SKM-1 treated with dmso at 0.1 percent for 144 hours (cell line): ENCODE data around the gene CMTM7.
A peak's percentile ranks its signal among the peaks of the same experiment; 100 is the strongest.
"Not testable (repeated sequence)": the region's sequence is repeated elsewhere in the genome, so short reads cannot be mapped to it uniquely, and the experiment has no call there.

Experiments used
- DNase-seq: peaks from one replicate; lab custom pipeline; 2025; ENCODE audit not compliant: unreplicated experiment; lab: John Stamatoyannopoulos, UW

Gene CMTM7

GRCh38 chr3:32456429-32457130 lies 64.9 kb downstream of the CMTM7 start:
- DNase-seq = no peak

DNA sequence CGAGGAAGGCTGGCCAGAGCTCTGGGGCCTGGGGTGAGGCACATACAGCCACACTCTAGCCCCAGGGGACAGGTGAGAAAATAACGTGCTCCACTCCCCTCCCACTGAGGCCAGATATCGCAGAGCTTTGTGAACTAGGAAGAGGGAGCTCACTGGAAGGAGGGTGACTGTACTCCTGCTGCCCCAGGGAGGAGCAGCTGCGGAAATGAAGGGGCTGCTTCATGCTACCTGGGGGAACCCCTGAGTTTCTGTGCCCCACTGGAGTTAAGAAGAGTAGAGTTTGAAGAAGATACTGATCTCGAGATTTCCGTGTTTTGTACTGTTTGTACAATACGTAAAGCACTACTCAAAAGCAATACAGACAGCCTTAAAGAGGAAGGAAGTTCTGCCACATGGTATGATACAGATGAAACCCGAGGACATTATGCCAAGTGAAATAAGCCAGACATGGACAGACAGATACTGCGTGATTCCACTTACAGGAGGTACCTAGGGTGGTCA lies 66.4 kb downstream of the CMTM7 start:
- peak; percentile 19 for DNase-seq

DNA sequence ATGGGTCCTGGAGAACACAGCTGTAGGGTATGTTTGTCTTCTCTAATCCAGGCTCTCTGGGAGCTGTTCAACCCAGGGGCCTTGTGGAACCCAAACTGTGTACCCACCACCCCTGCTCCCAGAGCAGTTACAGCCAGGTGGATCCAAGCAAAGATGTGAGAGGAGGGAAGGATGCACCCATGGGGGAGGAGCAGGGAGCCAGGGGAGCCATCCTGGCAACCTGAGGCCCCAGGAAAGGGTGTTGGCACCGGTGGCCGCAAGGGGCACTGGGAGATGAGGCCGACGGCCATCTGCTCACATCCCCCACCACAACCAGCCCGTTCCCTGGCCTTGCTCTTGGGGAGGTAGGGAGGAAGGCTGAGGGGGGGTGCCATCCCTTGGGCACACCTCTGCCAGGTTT lies 67.8 kb downstream of the CMTM7 start:
- no peak for DNase-seq

DNA sequence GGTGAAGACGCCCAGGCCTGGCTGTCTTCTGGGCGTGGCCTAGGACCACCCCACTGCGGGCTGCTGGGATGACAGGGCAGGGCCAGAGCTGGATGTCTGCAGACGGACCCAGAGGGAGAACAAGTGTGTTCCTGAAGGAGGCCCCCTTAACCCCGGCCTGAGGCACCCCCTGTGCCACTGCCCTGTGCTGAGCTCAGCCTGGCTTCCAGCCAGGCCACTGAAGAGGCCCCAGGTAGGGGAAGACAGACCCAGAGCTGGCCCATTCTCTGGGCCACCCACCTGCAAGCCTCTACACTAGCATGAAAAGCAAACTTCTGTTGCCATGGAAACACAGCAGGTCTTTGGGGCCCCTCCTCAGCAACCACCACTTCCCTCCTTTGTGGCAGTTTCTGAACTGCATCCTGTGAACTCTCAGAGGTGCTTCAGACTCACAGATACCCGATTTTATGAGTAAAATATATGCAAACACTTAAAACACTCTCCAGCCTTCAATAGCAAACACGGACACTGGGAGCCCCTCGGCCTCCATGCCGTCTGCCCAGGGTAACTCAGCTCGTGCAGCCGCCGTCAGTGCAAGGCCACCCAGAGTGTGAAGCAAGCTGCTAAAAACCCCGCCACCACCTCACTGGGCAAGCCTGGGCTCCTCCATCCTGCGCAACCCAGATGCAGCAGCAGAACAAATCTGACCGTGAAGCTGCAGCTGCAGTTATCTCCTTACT lies 68.5 kb downstream of the CMTM7 start:
- no peak for DNase-seq

DNA sequence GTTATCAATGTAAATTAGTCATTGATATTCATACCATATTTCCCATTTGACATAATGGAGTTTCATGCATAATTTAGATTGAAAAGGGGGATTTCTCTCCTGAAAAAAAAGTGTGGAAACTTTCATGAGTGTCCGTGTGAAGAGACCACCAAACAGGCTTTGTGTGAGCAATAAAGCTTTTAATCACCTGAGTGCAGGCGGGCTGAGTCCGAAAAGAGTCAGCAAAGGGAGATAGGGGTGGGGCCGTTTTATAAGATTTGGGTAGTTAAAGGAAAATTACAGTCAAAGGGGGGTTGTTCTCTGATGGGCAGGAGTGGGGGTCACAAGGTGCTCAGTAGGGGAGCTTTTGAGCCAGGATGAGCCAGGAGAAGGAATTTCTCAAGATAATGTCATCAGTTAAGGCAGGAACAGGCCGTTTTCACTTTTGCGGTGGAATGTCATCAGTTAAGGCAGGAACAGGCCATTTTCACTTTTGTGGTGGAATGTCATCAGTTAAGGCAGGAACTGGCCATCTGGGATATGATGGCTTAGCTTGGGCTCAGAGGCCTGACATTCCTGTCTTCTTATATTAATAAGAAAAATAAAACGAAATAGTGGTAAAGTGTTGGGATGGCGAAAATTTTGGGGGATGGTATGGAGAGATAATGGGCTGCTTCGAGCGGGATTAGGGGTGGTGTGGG lies 69.3 kb downstream of the CMTM7 start:
- DNase-seq = not testable (repeated sequence)

DNA sequence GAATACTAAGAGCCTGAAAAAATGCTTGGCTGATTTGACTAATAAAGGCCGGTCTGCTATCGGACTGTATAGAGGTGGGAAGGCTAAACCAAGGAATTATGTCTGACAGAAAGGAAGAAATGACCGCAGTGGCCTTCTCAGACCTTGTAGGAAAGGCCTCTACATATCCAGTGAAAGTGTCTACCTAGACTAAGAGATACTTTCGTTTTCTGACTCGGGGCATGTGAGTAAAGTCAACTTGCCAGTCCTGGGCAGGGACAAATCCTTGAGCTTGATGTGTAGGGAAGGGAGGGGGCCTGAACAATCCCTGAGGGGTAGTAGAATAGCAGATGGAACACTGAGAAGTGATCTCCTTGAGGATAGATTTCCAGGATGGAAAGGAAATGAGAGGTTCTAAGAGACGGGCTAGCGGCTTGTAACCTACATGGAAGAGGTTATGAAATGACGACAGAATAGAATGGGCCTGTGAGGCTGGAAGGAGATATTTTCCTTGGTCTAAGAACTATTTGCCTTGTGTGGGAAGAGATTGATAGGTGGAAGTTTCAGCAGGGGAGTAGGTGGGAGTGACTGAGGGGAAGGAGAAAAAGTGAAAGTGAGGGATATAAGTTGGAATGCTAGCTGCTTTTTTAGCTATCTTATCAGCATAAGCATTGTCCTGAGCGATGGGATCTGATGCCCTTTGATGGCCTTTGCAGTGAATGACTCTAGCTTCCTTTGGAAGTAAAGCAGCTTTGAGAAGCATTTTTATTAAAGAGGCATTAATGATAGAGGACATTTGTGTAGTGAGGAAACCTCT lies 70.7 kb downstream of the CMTM7 start:
- DNase-seq = not testable (repeated sequence)

DNA sequence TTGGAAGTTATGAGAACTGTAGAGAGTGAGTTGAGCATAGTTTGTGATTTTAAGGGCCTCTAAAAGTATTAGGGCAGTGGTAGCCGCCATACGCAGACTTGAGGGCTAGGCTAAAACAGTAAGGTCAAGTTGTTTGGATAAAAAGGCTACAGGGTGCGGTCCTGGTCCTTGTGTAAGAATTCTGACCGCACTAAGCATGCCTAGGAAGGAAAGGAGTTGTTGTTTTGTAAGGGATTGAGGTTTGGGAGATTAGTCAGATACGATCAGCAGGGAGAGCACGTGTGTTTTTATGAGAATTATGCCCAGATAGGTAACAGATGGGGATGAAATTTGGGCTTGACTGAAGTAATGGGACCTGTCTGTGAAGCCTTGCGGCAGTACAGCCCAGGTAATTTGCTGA lies 71.8 kb downstream of the CMTM7 start:
- not testable (repeated sequence) for DNase-seq

GRCh38 chr3:32464726-32465125 lies 73.1 kb downstream of the CMTM7 start:
- not testable (repeated sequence) for DNase-seq

GRCh38 chr3:32466808-32467207 lies 75.2 kb downstream of the CMTM7 start:
- DNase-seq = not testable (repeated sequence)

- DNase-seq = peak; percentile 49
These were observed 75.8 kb downstream of the CMTM7 start for GRCh38 chr3:32467333-32468070.

DNA sequence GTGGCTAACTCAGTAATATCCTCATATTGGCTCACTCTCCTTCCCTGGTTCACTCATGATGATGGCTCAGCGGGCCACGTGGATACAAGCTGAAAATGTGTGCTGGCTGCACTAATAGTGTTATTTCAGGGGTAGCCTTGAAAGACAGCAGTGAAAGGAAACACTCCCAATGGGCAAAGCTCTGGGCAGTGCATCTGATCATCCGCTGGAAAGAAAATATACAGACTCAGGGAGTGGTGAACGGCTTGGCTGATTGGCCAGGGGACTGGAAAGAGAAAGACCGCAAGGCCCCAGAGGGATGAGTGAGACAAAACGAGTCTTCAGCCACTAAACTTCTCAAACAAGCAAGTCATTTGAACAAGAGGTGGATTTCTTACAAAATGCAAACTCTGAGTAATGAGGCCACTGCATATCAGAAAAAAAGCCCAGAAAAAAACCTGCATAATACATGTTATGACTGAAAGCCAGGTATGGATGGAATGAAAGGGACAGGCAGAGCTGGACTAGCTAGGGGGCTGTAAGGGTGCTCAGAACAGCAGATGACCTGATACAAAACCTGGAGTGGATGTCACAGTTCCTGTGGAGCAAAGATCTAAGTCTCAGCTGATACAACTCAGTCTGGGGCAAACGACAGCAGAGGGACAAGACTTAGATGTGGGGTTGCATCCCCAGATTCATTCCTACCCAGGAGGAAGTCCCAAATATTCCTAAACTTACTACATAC lies 77.7 kb downstream of the CMTM7 start:
- no peak for DNase-seq

- no peak for DNase-seq
These were observed 78.7 kb downstream of the CMTM7 start for GRCh38 chr3:32470362-32470761.

DNA sequence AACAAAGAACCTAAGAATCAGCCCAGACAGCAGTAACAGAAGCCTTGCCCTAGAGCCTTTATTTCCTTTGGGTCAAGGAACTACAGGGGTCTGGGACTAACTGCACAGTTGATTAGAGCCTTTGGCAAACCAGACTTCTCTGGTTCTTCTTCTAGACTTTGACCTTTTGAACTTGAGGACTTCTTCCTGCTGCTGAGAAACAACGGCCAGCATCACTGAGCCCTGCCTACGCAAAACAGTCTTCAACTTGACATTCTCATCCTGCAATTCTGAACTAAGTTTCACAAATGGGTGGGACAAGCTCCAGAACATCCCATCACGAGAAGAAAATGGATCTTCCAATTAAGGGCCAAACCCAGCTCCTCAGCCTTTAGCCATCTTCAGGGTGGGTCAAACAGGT lies 79.6 kb downstream of the CMTM7 start:
- no peak for DNase-seq

- DNase-seq = not testable (repeated sequence)
These were observed 80.5 kb downstream of the CMTM7 start for GRCh38 chr3:32472151-32472550.

DNA sequence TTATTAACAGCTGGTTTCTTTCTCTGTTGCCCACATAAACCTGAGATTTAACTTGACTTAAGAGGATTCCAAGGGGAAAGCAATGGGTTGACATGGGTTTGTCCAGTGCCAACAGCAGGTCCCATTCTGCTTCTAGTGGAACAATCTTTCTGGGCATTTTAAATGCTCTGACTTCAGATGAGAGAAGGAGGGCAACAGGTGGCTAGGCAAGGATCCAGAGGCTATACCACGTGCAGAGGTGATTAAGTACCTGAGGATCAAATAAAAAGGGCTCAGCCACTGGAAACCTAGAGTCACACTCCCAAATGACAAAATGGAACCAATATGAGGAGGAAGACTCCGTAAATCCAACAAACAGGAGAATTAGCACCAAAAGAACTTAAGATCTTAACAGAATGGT lies 82.5 kb downstream of the CMTM7 start:
- no peak for DNase-seq

DNA sequence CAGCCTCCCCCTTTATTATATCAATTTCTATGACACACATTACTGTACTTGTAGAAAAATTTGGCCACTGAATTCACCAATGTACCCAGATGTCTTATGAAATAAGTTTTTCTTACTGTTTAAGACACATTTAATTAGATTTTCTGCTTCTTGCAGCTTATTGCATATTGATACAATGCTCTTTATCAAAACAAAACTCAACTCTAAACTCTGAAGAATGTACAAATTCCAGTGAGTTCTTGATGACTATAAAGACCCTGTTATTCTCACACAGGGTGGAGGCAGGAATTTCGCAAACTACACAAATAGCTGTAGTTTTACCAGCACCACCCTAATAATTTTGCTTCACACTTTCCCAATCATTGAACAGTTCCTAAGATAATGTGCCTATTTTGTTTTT lies 89.0 kb downstream of the CMTM7 start:
- DNase-seq = no peak

DNA sequence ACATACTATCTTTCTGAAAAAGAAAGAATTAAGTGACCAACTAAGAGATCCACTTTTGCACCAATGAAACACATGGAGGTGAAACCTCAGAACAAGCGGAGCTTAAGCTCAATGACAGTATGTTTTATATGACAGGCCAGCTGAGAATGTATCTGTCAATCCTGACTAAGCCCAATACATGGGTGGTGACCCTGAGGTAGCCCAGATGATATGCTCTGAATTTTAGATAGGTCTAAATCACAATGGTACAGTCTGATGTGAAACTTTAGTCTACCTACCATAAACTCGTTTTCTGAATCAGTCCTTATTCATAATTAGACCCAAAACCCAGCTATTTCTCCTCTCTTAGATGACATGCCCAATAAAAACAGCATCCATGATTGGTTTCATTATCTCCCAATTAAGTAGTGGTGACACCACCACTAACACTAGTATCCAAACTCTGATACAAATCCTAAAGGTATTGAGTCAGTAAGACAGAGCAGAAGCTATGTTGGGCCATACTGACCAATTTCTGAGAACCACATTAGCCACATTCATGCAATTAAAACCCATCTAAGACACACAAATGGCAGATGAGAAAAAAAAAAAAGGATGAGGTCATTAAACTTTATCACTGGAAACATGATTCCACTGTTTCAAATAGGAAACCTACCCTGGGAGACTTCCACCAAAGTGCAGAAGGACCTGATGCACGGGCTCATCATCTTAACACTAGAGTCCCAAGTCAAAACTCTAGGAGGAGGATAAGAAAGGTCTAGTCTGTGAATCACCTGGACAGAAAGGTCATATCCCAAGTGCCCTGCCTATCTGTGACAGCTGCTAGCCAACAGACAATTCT lies 90.4 kb downstream of the CMTM7 start:
- no peak for DNase-seq

DNA sequence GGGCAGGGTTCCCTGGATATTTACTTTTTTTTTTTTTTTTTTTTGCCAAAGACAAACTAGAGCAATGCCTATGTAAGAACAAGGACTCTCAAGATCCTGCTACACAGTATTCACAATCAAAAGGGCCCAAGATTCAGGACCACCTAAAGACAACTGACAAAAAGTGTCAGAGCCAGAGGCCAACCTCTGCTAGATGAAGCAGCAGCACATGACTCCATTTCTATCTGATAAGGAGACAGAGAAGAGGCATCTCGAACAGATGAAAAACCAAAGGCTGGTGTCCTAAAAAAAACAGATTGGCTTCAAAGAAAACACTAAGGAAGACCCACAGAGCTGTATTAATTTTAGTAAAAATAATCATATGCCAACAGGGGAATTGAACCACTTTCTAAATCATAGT lies 91.0 kb downstream of the CMTM7 start:
- no peak for DNase-seq

GRCh38 chr3:32483772-32484171 lies 92.1 kb downstream of the CMTM7 start:
- DNase-seq = no peak
